ENCODE measurements around the gene KIAA1191.

The KIAA1191 gene

GRCh38 chr5:176341325-176342157 lies 20.0 kb downstream of the KIAA1191 start:
- no peak for DNase-seq (ENCODE audit: extremely low read depth, low read depth)
- TF ChIP-seq, protein P1, sequence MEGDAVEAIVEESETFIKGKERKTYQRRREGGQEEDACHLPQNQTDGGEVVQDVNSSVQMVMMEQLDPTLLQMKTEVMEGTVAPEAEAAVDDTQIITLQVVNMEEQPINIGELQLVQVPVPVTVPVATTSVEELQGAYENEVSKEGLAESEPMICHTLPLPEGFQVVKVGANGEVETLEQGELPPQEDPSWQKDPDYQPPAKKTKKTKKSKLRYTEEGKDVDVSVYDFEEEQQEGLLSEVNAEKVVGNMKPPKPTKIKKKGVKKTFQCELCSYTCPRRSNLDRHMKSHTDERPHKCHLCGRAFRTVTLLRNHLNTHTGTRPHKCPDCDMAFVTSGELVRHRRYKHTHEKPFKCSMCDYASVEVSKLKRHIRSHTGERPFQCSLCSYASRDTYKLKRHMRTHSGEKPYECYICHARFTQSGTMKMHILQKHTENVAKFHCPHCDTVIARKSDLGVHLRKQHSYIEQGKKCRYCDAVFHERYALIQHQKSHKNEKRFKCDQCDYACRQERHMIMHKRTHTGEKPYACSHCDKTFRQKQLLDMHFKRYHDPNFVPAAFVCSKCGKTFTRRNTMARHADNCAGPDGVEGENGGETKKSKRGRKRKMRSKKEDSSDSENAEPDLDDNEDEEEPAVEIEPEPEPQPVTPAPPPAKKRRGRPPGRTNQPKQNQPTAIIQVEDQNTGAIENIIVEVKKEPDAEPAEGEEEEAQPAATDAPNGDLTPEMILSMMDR (IDR thresholded peaks at IDR 0.05; ENCODE audit: low read depth, low read length, missing control alignments) = no peak
- no peak overlapping the region for H3K4me3 ChIP-seq (replicated peaks; ENCODE audit: low read depth, low read length)

DNA sequence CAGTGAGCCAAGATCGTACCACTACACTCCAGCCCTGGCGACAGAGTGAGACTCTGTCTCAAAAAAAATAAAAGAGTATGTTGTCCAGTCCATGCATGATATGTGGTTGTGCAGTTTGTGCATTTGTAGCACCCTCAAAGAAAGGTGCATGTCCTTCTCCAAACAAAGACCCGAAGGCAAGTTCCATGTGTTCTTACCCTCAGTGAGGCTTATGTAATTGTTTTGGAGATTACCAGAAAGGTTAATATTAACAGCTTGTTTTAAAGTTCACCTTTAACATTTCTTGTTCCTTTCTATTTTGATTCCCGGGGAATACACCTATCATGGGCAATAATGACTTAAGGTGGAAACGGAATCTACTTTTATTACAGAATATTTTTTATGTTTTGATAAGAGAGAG lies 22.3 kb downstream of the KIAA1191 start:
- DNase-seq (ENCODE audit: extremely low read depth, low read depth) = no peak
- H3K4me3 ChIP-seq (replicated peaks; ENCODE audit: low read depth, low read length) = no peak overlapping the region
- TF ChIP-seq, protein P1 (IDR thresholded peaks at IDR 0.05; ENCODE audit: low read depth, low read length, missing control alignments) = no peak

DNA sequence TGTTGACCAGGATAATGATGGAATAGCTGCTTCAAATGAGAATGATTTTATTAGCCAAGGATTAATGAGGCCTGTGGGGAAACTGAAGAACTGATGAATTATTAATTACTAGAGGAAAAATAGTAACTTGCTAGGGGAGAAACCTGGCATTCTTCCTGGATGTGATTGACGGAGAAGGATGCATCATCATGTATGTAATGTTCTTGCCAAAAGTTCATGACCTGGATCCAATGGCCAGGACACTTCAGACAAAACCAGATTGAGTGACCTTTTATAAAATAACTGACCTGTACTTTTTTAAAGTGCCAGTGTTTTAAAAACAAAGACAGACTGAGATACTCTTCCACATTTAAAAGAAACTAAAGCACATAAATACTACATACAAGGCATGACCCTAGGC lies 23.7 kb downstream of the KIAA1191 start:
- no peak for DNase-seq (ENCODE audit: extremely low read depth, low read depth)
- H3K4me3 ChIP-seq (replicated peaks; ENCODE audit: low read depth, low read length) = no peak overlapping the region
- TF ChIP-seq, protein P1 (IDR thresholded peaks at IDR 0.05; ENCODE audit: low read depth, low read length, missing control alignments) = no peak

- H3K4me3 ChIP-seq (replicated peaks; ENCODE audit: low read depth, low read length) = no peak overlapping the region
- TF ChIP-seq, protein P1 (IDR thresholded peaks at IDR 0.05; ENCODE audit: low read depth, low read length, missing control alignments) = no peak
- no peak for DNase-seq (ENCODE audit: extremely low read depth, low read depth)
Measured at GRCh38 chr5:176334031-176334770, 27.4 kb downstream of the KIAA1191 start.

GRCh38 chr5:176320577-176320976 lies 41.0 kb downstream of the KIAA1191 start:
- TF ChIP-seq, protein P1 (IDR thresholded peaks at IDR 0.05; ENCODE audit: low read depth, low read length, missing control alignments) = no peak
- H3K4me3 ChIP-seq (replicated peaks; ENCODE audit: low read depth, low read length) = no peak overlapping the region
- DNase-seq (ENCODE audit: extremely low read depth, low read depth) = no peak

GRCh38 chr5:176319827-176320554 lies 41.6 kb downstream of the KIAA1191 start:
- DNase-seq (ENCODE audit: extremely low read depth, low read depth) = no peak
- TF ChIP-seq, protein P1 (IDR thresholded peaks at IDR 0.05; ENCODE audit: low read depth, low read length, missing control alignments) = no peak
- no peak overlapping the region for H3K4me3 ChIP-seq (replicated peaks; ENCODE audit: low read depth, low read length)
